Body of pancreas (tissue), 4 donors: ENCODE data around the gene ERC2.

Experiments used
- POLR2A ChIP-seq, 3 donors: fragments of 450-650 bp; IDR thresholded peaks; one replicate each; pipeline ENCODE4 v1.6.1; 2016; ENCODE audit warnings: antibody characterized with exemption in 3 of 3, mild to moderate bottlenecking in 2 of 3
- TF ChIP-seq, protein P1 (sequence below), 7 experiments: fragments of 450-650 bp in 4 of 7; fragments of 200-600 bp in 3 of 7; sonication (generic) in 3 of 7; IDR thresholded peaks; one replicate each; pipeline ENCODE4 v1.5.1; 2016 to 2019; ENCODE audit warnings: antibody characterized with exemption in 7 of 7

DNA sequence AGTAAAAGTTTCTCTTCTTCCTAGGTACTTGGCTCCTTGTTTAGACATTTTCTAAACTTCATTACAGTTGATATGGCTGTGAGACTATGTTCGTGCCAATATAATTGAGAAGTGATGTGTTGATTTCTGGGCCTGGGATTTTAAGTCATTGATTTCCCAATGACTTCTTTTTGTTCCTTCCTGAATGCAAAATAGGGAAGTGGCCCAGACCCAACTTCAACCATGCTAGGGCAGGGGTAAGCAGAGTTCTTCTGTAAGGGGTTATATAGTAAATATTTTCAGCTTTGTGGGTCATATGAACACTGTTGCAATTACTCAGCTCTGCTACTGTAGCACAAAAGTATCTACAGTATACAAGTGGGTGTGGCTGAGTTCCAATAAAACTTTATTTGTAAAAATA is 661.1 kb downstream of the ERC2 start:
- TF ChIP-seq, protein P1, sequence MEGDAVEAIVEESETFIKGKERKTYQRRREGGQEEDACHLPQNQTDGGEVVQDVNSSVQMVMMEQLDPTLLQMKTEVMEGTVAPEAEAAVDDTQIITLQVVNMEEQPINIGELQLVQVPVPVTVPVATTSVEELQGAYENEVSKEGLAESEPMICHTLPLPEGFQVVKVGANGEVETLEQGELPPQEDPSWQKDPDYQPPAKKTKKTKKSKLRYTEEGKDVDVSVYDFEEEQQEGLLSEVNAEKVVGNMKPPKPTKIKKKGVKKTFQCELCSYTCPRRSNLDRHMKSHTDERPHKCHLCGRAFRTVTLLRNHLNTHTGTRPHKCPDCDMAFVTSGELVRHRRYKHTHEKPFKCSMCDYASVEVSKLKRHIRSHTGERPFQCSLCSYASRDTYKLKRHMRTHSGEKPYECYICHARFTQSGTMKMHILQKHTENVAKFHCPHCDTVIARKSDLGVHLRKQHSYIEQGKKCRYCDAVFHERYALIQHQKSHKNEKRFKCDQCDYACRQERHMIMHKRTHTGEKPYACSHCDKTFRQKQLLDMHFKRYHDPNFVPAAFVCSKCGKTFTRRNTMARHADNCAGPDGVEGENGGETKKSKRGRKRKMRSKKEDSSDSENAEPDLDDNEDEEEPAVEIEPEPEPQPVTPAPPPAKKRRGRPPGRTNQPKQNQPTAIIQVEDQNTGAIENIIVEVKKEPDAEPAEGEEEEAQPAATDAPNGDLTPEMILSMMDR (IDR thresholded peaks at IDR 0.05) = no peak
- TF ChIP-seq POLR2A (IDR thresholded peaks at IDR 0.05) = no peak
